HepG2 (cell line): ENCODE results near the gene STX2. TPM values are rescaled to one million over a fixed set of nuclear protein-coding genes. Genes with fewer than 3 reads are reported as not detected.

Source experiments
- ATAC-seq: fragments of 200-7000 bp; cut with Tn5 transposase; 3 replicates; pipeline ENCODE4 v1.9.1; 2020; ENCODE audit warnings: mild to moderate bottlenecking, moderate library complexity
- BruUV-seq: library from RNA; stranded (reverse); fragments of 400-500 nt; replicated peaks from 2 replicates; lab custom pipeline; 2021; lab: Mats Ljungman, UMichigan
- CTCF ChIA-PET: fragments of 300-600 bp; formaldehyde crosslinking; extraction: SDS; loops from one replicate; lab custom pipeline; 2021; ENCODE audit warnings: low total read pairs, inconsistent platforms, low intra/inter-chr PET ratio; lab: Yijun Ruan, JAX
- POLR2A ChIA-PET: fragments of 350-600 bp; sonication (Branson Sonifier 250); formaldehyde crosslinking; loops from one replicate; lab custom pipeline; 2020; ENCODE audit warnings: antibody characterized with exemption, inconsistent platforms; lab: Yijun Ruan, JAX
- DNase-seq: peaks from one replicate; pipeline ENCODE4 v3.0.0-alpha.2; 2015; ENCODE audit warnings: low spot score
- FAIRE-seq: peaks from 3 replicates; lab custom pipeline; 2011; peaks lifted over from hg19 to GRCh38; lab: Jason Lieb, UNC
- H2AFZ ChIP-seq: one replicate; pipeline ENCODE4 v1.6.1; 2011; ENCODE audit warnings: low read length, inconsistent platforms
- H3K27ac ChIP-seq: fragments of 300-600 bp; 3 replicates; pipeline ENCODE4 v1.8.0; 2011; ENCODE audit warnings: mixed run types, mild to moderate bottlenecking, mixed read lengths, low read length, inconsistent platforms; ENCODE audit not compliant: insufficient read depth; ENCODE audit errors: extremely low read length
- H3K27me3 ChIP-seq, 2 experiments: fragments of 200-600 bp in 1 of 2; 2 replicates in 1 of 2; 3 replicates in 1 of 2; pipeline versions ENCODE4 v1.6.0 to v1.8.0; 2011; ENCODE audit warnings: low read length in 2 of 2, mild to moderate bottlenecking in 2 of 2, moderate library complexity in 2 of 2, inconsistent platforms in 1 of 2; ENCODE audit not compliant: insufficient read depth in 2 of 2, control insufficient read depth in 1 of 2
- H3K36me3 ChIP-seq, 2 experiments: fragments of 200-600 bp in 1 of 2; replicated peaks in 1 of 2; 2 replicates in 1 of 2; 3 replicates in 1 of 2; pipeline versions ENCODE4 v1.5.1 to v1.8.0; 2011; ENCODE audit warnings: low read length in 2 of 2, inconsistent platforms in 1 of 2; ENCODE audit not compliant: insufficient read depth in 2 of 2, control insufficient read depth in 1 of 2
- H3K4me1 ChIP-seq: 2 replicates; pipeline ENCODE4 v1.5.1; 2012; ENCODE audit warnings: low read length, inconsistent platforms; ENCODE audit not compliant: insufficient read depth
- H3K4me2 ChIP-seq: 2 replicates; pipeline ENCODE4 v1.6.0; 2011; ENCODE audit warnings: low read depth, low read length, inconsistent platforms
- H3K4me3 ChIP-seq, 3 experiments: fragments of 200-600 bp in 1 of 3; sonication (generic), shearing (Covaris generic) in 1 of 3; replicated peaks in 1 of 3; 2 replicates each; pipeline ENCODE4 v1.5.1; 2011 to 2016; ENCODE audit warnings: low read length in 3 of 3, inconsistent platforms in 2 of 3, low read depth in 2 of 3, mild to moderate bottlenecking in 2 of 3, control low read depth in 1 of 3, mixed read lengths in 1 of 3; ENCODE audit not compliant: insufficient read depth in 1 of 3
- H3K79me2 ChIP-seq: one replicate; pipeline ENCODE4 v1.6.1; 2011; ENCODE audit warnings: low read length, inconsistent platforms; ENCODE audit not compliant: insufficient read depth
- H3K9ac ChIP-seq: 2 replicates; pipeline ENCODE4 v1.6.0; 2011; ENCODE audit warnings: mild to moderate bottlenecking, low read depth, low read length, inconsistent platforms; ENCODE audit not compliant: insufficient read depth
- H3K9me3 ChIP-seq: 2 replicates; pipeline ENCODE4 v1.5.1; 2012; ENCODE audit warnings: mild to moderate bottlenecking, low read length
- H4K20me1 ChIP-seq: 2 replicates; pipeline ENCODE4 v1.6.0; 2011; ENCODE audit warnings: inconsistent platforms, mild to moderate bottlenecking, low read length, moderate library complexity; ENCODE audit not compliant: insufficient read depth
- ATF1 ChIP-seq: IDR thresholded peaks from 2 replicates; pipeline ENCODE4 v1.6.1; 2016; ENCODE audit warnings: mild to moderate bottlenecking, control low read depth
- CBX2 ChIP-seq, 2 experiments: fragments of 200-600 bp in 1 of 2; sonication (generic); formaldehyde crosslinking in 1 of 2; IDR thresholded peaks; 2 replicates each; pipeline versions ENCODE4 v1.7.0 to v1.8.1; 2018 to 2022; ENCODE audit warnings: low read depth in 2 of 2, low read length in 1 of 2, mild to moderate bottlenecking in 1 of 2, missing genetic modification reagents in 1 of 2
- DBP ChIP-seq: sonication (generic); formaldehyde crosslinking; IDR thresholded peaks from 2 replicates; pipeline ENCODE4 v1.4.0; 2020; ENCODE audit warnings: missing genetic modification reagents; ENCODE audit errors: not compliant biosample characterization
- HIVEP1 ChIP-seq: sonication (generic); formaldehyde crosslinking; IDR thresholded peaks from 2 replicates; pipeline ENCODE4 v1.4.0; 2020; ENCODE audit warnings: mild to moderate bottlenecking, missing genetic modification reagents
- MLX ChIP-seq: IDR thresholded peaks from 2 replicates; pipeline ENCODE4 v1.6.1; 2016
- MXD3 ChIP-seq: IDR thresholded peaks from 2 replicates; pipeline ENCODE4 v1.6.1; 2016; ENCODE audit warnings: mild to moderate bottlenecking, missing biosample characterization, missing genetic modification reagents
- NFIC ChIP-seq: IDR thresholded peaks from 2 replicates; pipeline ENCODE4 v1.6.1; 2012; ENCODE audit warnings: mild to moderate bottlenecking, low read length, inconsistent platforms
- NFRKB ChIP-seq: fragments of 450-650 bp; IDR thresholded peaks from 2 replicates; pipeline ENCODE4 v1.6.1; 2017
- REXO4 ChIP-seq: sonication (generic); formaldehyde crosslinking; IDR thresholded peaks from 2 replicates; pipeline ENCODE4 v1.8.0; 2022; ENCODE audit warnings: missing genetic modification reagents, mild to moderate bottlenecking, borderline replicate concordance
- ZBTB7A ChIP-seq: sonication (generic); formaldehyde crosslinking; IDR thresholded peaks from 2 replicates; pipeline ENCODE4 v1.8.0; 2022; ENCODE audit warnings: mild to moderate bottlenecking, missing genetic modification reagents
- ZNF30 ChIP-seq: sonication (generic); formaldehyde crosslinking; IDR thresholded peaks from 2 replicates; pipeline ENCODE4 v1.5.0; 2020; ENCODE audit warnings: mild to moderate bottlenecking, missing genetic modification reagents
- ZNF577 ChIP-seq: sonication (generic); formaldehyde crosslinking; IDR thresholded peaks from 2 replicates; pipeline ENCODE4 v1.4.0; 2020; ENCODE audit warnings: mild to moderate bottlenecking, low read depth, missing genetic modification reagents, borderline replicate concordance
- ZNF7 ChIP-seq: IDR thresholded peaks from 2 replicates; pipeline ENCODE4 v1.6.1; 2016; ENCODE audit warnings: missing biosample characterization, missing genetic modification reagents
- ZNF784 ChIP-seq: sonication (generic); formaldehyde crosslinking; IDR thresholded peaks from 2 replicates; pipeline ENCODE4 v1.5.1; 2020; ENCODE audit warnings: missing genetic modification reagents, mild to moderate bottlenecking, borderline replicate concordance
- WGBS: methylation state at CpG from one replicate; pipeline ENCODE4 v1.1.6; 2017; ENCODE audit warnings: low lambda C conversion rate; 5-methylcytosine and 5-hydroxymethylcytosine counted together
- in situ Hi-C: cut with HindIII; loops from 2 replicates; pipeline ENCODE4 v1.10.0; 2017; ENCODE audit warnings: low pct_unique_long_range_greater_than_20kb; ENCODE audit not compliant: extremely low pct_ligation_motif_present
- intact Hi-C: fragments of 100-400 bp; cut with micrococcal nuclease; formaldehyde crosslinking; loops from one replicate; pipeline ENCODE4 v1.10.0; 2022; ENCODE audit not compliant: unreplicated experiment
- polyA plus RNA-seq, 8 experiments: library from polyadenylated mRNA; depleted of rRNA in 3 of 8; stranded (reverse) in 7 of 8; unstranded in 1 of 8; fragments of >200 nt; fragmentation: Illumina TruSeq in 4 of 8; extraction: Trizol in 4 of 8; gene quantifications; 2 replicates each; pipeline versions ENCODE4 v1.2.1 to v1.2.3, GENCODE V29; 2011 to 2016; ENCODE audit warnings: low read depth in 4 of 8, missing spikeins in 1 of 8, mixed read lengths in 1 of 8; ENCODE audit not compliant: insufficient read depth in 1 of 8
- total RNA-seq, 5 experiments: library from RNA; depleted of rRNA; stranded (reverse); fragments of >200 nt; fragmentation: Illumina TruSeq; extraction: Trizol; gene quantifications; 2 replicates each; pipeline ENCODE4 v1.2.3, GENCODE V29; 2016; ENCODE audit warnings: low read depth in 1 of 5

STX2 gene
- total and polyA plus RNA-seq, 2 of the 13 experiments (the other 11 are each of a cell fraction or from before 2014, with no cell fraction given): 13.4 to 25.1 TPM

GRCh38 chr12:130788515-130788914 lies 50.5 kb downstream of the STX2 start:
- Histone ChIP-seq H3K4me3 (no peak overlapping the region), H2AFZ (no peak overlapping the region), H3K4me1 (no peaks in the 10 kb centered on the region), H4K20me1 (no peaks in the 10 kb centered on the region), H3K79me2 (no peaks in the 10 kb centered on the region), H3K27ac (no peak overlapping the region), H3K27me3 (no peaks in the 10 kb centered on the region), H3K9ac (no peak overlapping the region), H3K9me3 (peaks cover 7% of the 10 kb centered on the region), H3K36me3 (peaks cover 4 to 21% of the 10 kb centered on the region in 2 experiments; a peak in 3 of 5 replicates), H3K4me2 (no peak overlapping the region)
- ChIA-PET CTCF (no interaction called here), POLR2A (no interaction called here)
- in situ Hi-C loops (no loop called here), intact Hi-C loops (no loop called here)
- WGBS: 96% methylated on average over 15 of the region's 21 CpGs
- FAIRE-seq (no peak), ATAC-seq (no peak), DNase-seq (no peak)
- TF ChIP-seq DBP (CRISPR knock-in tag): no peak
- no peak for TF ChIP-seq MLX (CRISPR knock-in tag)
- no peak for TF ChIP-seq CBX2 (IDR thresholded peaks at IDR 0.05; ENCODE audit: low read depth, low read length)
- TF ChIP-seq CBX2 (CRISPR knock-in tag; IDR thresholded peaks at IDR 0.05; ENCODE audit: low read depth): no peak
- TF ChIP-seq ZNF577 (CRISPR knock-in tag): no peak
- no peak for TF ChIP-seq MXD3 (CRISPR knock-in tag)
- no peak for TF ChIP-seq ZNF7
- no peak for TF ChIP-seq ZNF30 (CRISPR knock-in tag)
- no peak for TF ChIP-seq ATF1 (CRISPR knock-in tag)
- no peak for TF ChIP-seq ZBTB7A (CRISPR knock-in tag)
- TF ChIP-seq NFRKB: no peak
- TF ChIP-seq REXO4 (CRISPR knock-in tag): no peak
- TF ChIP-seq ZNF784 (CRISPR knock-in tag): no peak
- TF ChIP-seq NFIC: no peak
- no peak for TF ChIP-seq HIVEP1 (CRISPR knock-in tag)
- no TSS peak for BruUV-seq
